Measurements from ENCODE around the gene SCGB1C1.

GRCh38 chr11:204587-205109 lies 11.8 kb downstream of the SCGB1C1 start:
- no peak for TF ChIP-seq CTCF (IDR thresholded peaks at IDR 0.05)
- no peak for TF ChIP-seq EZH2 (IDR thresholded peaks at IDR 0.05; ENCODE audit: borderline replicate concordance, insufficient read depth, low read depth, low read length, poor library complexity, severe bottlenecking)
